HCT116 (cell line): ENCODE data around the gene WDR76. TPM values are rescaled to one million over a fixed set of nuclear protein-coding genes. Genes with fewer than 3 reads are reported as not detected.
"Not testable (repeated sequence)": the region's sequence is repeated elsewhere in the genome, so short reads cannot be mapped to it uniquely, and the experiment has no call there.

Source experiments
- ATAC-seq: fragments of 200-7000 bp; cut with Tn5 transposase; 2 replicates; pipeline ENCODE4 v1.9.1; 2020; ENCODE audit warnings: mild to moderate bottlenecking, moderate library complexity
- BruUV-seq: library from RNA; stranded (reverse); fragments of 400-500 nt; replicated peaks from 2 replicates; lab custom pipeline; 2021; lab: Mats Ljungman, UMichigan
- CTCF ChIA-PET: fragments of 300-600 bp; sonication (Branson Sonifier 250); formaldehyde crosslinking; loops from one replicate; lab custom pipeline; 2021; ENCODE audit warnings: antibody characterized with exemption; lab: Charles Lee
- POLR2A ChIA-PET: fragments of 300-600, 350-600 bp; sonication (Branson Sonifier 250); formaldehyde crosslinking; loops from one replicate; lab custom pipeline; 2021; ENCODE audit warnings: antibody characterized with exemption; lab: Charles Lee
- RAD21 ChIA-PET, 2 experiments: fragments of 300-600 bp; sonication (Branson Sonifier 250); formaldehyde crosslinking; loops; one replicate each; lab custom pipeline; 2023; ENCODE audit warnings: low total read pairs in 2 of 2; ENCODE audit not compliant: uncharacterized antibody in 2 of 2, unreplicated experiment in 2 of 2, low non-redundant PET in 1 of 2; lab: Charles Lee
- DNase-seq: peaks from one replicate; pipeline ENCODE4 v3.0.0-alpha.2; 2010; ENCODE audit warnings: low read depth, low spot score
- H2AFZ ChIP-seq: fragments of 200-600 bp; shearing (Covaris generic), sonication (generic); 2 replicates; pipeline ENCODE4 v1.6.1; 2017; ENCODE audit warnings: low read depth, mixed run types, mixed read lengths, antibody characterized with exemption, low read length; ENCODE audit not compliant: poor library complexity, severe bottlenecking
- H3K27ac ChIP-seq: 2 replicates; pipeline ENCODE4 v1.5.1; 2012; ENCODE audit warnings: low read depth, low read length
- H3K27me3 ChIP-seq: fragments of 200-600 bp; sonication (generic); 2 replicates; pipeline ENCODE4 v1.6.1; 2016; ENCODE audit warnings: mixed run types, low read length, mixed read lengths; ENCODE audit not compliant: insufficient read depth
- H3K36me3 ChIP-seq, 2 experiments: fragments of 200-500 bp in 1 of 2; fragments of 200-600 bp in 1 of 2; sonication (Bioruptor generic) in 1 of 2; sonication (generic) in 1 of 2; 2 replicates each; pipeline versions ENCODE4 v1.5.1 to v1.6.1; 2014 to 2016; ENCODE audit warnings: low read length in 2 of 2, inconsistent platforms in 1 of 2, mixed read lengths in 1 of 2, mixed run types in 1 of 2; ENCODE audit not compliant: insufficient read depth in 2 of 2, control insufficient read depth in 1 of 2
- H3K4me1 ChIP-seq, 2 experiments: fragments of 200-600 bp in 1 of 2; sonication (generic) in 1 of 2; 2 replicates each; pipeline versions ENCODE4 v1.5.1 to v1.6.1; 2012 to 2017; ENCODE audit warnings: low read length in 2 of 2, inconsistent platforms in 1 of 2, mild to moderate bottlenecking in 1 of 2, mixed read lengths in 1 of 2, mixed run types in 1 of 2, moderate library complexity in 1 of 2; ENCODE audit not compliant: insufficient read depth in 2 of 2, control insufficient read depth in 1 of 2
- H3K4me2 ChIP-seq: fragments of 200-600 bp; sonication (generic); 2 replicates; pipeline ENCODE4 v1.6.1; 2017; ENCODE audit warnings: mixed run types, low read length, mixed read lengths
- H3K4me3 ChIP-seq, 2 experiments: fragments of 200-600 bp in 1 of 2; sonication (generic) in 1 of 2; replicated peaks in 1 of 2; 2 replicates each; pipeline ENCODE4 v1.5.1; 2011 to 2016; ENCODE audit warnings: low read length in 2 of 2, control low read depth in 1 of 2, low read depth in 1 of 2, mild to moderate bottlenecking in 1 of 2, mixed read lengths in 1 of 2, mixed run types in 1 of 2
- H3K79me2 ChIP-seq: fragments of 200-600 bp; sonication (generic); 2 replicates; pipeline ENCODE4 v1.6.1; 2017; ENCODE audit warnings: mild to moderate bottlenecking, mixed run types, low read length, moderate library complexity, mixed read lengths; ENCODE audit not compliant: insufficient read depth
- H3K9ac ChIP-seq: fragments of 200-600 bp; sonication (generic); 2 replicates; pipeline ENCODE4 v1.6.1; 2016; ENCODE audit warnings: low read length, mixed read lengths
- H3K9me2 ChIP-seq: fragments of 200-600 bp; sonication (generic), shearing (Covaris generic); 2 replicates; pipeline ENCODE4 v1.6.1; 2017; ENCODE audit warnings: mixed run types, mild to moderate bottlenecking, moderate library complexity; ENCODE audit not compliant: insufficient read depth
- H3K9me3 ChIP-seq, 2 experiments: fragments of 200-500 bp in 1 of 2; fragments of 200-600 bp in 1 of 2; sonication (Bioruptor generic) in 1 of 2; sonication (generic) in 1 of 2; 2 replicates each; pipeline ENCODE4 v1.6.1; 2014 to 2017; ENCODE audit warnings: low read length in 2 of 2, mixed read lengths in 2 of 2, inconsistent platforms in 1 of 2, low read depth in 1 of 2, mild to moderate bottlenecking in 1 of 2, mixed run types in 1 of 2, moderate library complexity in 1 of 2; ENCODE audit not compliant: control insufficient read depth in 1 of 2, insufficient read depth in 1 of 2
- H4K20me1 ChIP-seq: fragments of 200-600 bp; sonication (generic), shearing (Covaris generic); 2 replicates; pipeline ENCODE4 v1.6.1; 2017; ENCODE audit warnings: mixed run types, mild to moderate bottlenecking, moderate library complexity; ENCODE audit not compliant: insufficient read depth
- CBX3 ChIP-seq: IDR thresholded peaks from 2 replicates; pipeline ENCODE4 v1.6.1; 2012; ENCODE audit warnings: low read depth
- CEBPB ChIP-seq: IDR thresholded peaks from 2 replicates; pipeline ENCODE4 v1.6.1; 2012; ENCODE audit warnings: low read depth
- EGR1 ChIP-seq: IDR thresholded peaks from 2 replicates; pipeline ENCODE4 v1.6.1; 2012; ENCODE audit warnings: low read depth
- ELF1 ChIP-seq: IDR thresholded peaks from 2 replicates; pipeline ENCODE4 v1.6.1; 2012; ENCODE audit warnings: low read depth, borderline replicate concordance
- MAX ChIP-seq: IDR thresholded peaks from 2 replicates; pipeline ENCODE4 v1.6.1; 2012
- POLR2A ChIP-seq: IDR thresholded peaks from 2 replicates; pipeline ENCODE4 v1.7.0; 2011; ENCODE audit warnings: borderline replicate concordance; ENCODE audit not compliant: insufficient read depth, insufficient read length; ENCODE audit errors: extremely low read depth
- POLR2AphosphoS5 ChIP-seq: IDR thresholded peaks from 2 replicates; pipeline ENCODE4 v1.6.1; 2011; ENCODE audit warnings: mild to moderate bottlenecking, low read depth, low read length, moderate library complexity
- RAD21 ChIP-seq: IDR thresholded peaks from 2 replicates; pipeline ENCODE4 v1.6.1; 2012; ENCODE audit warnings: low read depth, mild to moderate bottlenecking
- SIN3A ChIP-seq: IDR thresholded peaks from 2 replicates; pipeline ENCODE4 v1.6.1; 2012; ENCODE audit warnings: low read depth
- SP1 ChIP-seq: IDR thresholded peaks from 2 replicates; pipeline ENCODE4 v1.6.1; 2012; ENCODE audit warnings: low read depth
- SRF ChIP-seq: IDR thresholded peaks from 2 replicates; pipeline ENCODE4 v1.6.1; 2012; ENCODE audit warnings: low read depth
- YY1 ChIP-seq: IDR thresholded peaks from 2 replicates; pipeline ENCODE4 v1.6.1; 2011; ENCODE audit warnings: low read length, low read depth, moderate library complexity, mild to moderate bottlenecking; ENCODE audit not compliant: insufficient replicate concordance; ENCODE audit errors: extremely low read depth
- ZBTB33 ChIP-seq: IDR thresholded peaks from 2 replicates; pipeline ENCODE4 v1.6.1; 2011; ENCODE audit warnings: mild to moderate bottlenecking, low read length, moderate library complexity; ENCODE audit not compliant: insufficient replicate concordance; ENCODE audit errors: extremely low read depth
- intact Hi-C: fragments of 100-400 bp; cut with micrococcal nuclease; formaldehyde crosslinking; loops from 2 replicates; pipeline ENCODE4 v1.10.0; 2022
- total RNA-seq: library from RNA; stranded (reverse); gene quantifications from one replicate; pipeline ENCODE4 v1.2.1, GENCODE V29; 2021; ENCODE audit not compliant: unreplicated experiment

Gene WDR76
- total RNA-seq, 1 experiment from 2014 or later = 33.0 TPM

- TSS peak; percentile 84 for BruUV-seq
- Histone ChIP-seq H3K4me3 (peak within 1 kb of the TSS; percentile 73 to 90), H3K27me3 (no peaks in the 10 kb centered on the region), H2AFZ (no peak within 1 kb of the TSS), H3K9me3 (no peaks in the 10 kb centered on the region), H3K4me2 (peak within 1 kb of the TSS; percentile 89), H3K4me1 (peaks cover 15 to 41% of the 10 kb centered on the region in 2 experiments), H3K9ac (peak within 1 kb of the TSS; percentile 83), H3K36me3 (peaks cover 10 to 12% of the 10 kb centered on the region in 2 experiments), H3K9me2 (no peaks in the 10 kb centered on the region), H3K27ac (peak within 1 kb of the TSS; percentile 67), H3K79me2 (peaks cover 75% of the 10 kb centered on the region), H4K20me1 (no peaks in the 10 kb centered on the region)
- CTCF ChIA-PET = no interaction called here
- DNase-seq (peak; percentile 95), ATAC-seq (peak; percentile 83)
- RAD21 ChIA-PET = no interaction called here
- POLR2A ChIA-PET = interaction anchor here (0.7 to 1.3 kb wide), 7 partner anchors 8 to 49 kb away, joined by 3 to 7 read pairs (median 3); partner anchors contain the start of genes ELL3, HYPK and SERINC4
- intact Hi-C loops = no loop called here
- TF ChIP-seq CBX3 (peak; percentile 87), ZBTB33 (peak; percentile 35), POLR2A (peak; percentile 92), SIN3A (peak; percentile 96), MAX (peak; percentile 97), POLR2AphosphoS5 (peak; percentile 93), CEBPB (no peak), RAD21 (no peak), ELF1 (peak; percentile 82), SRF (no peak; the same call in 1 of the 2 replicates), SP1 (peak; percentile 67; the same call in 1 of the 2 replicates), EGR1 (0 out of 2 replicates have a peak, but pooled peaks have one; percentile 13), YY1 (peak; percentile 74)
Measured at GRCh38 chr15:43824302-43825246, 2.2 kb upstream of the WDR76 start, which contains the start of gene MFAP1. MFAP1 (minus strand) TSS chr15:43824690; CDS start chr15:43824569, 121 bp downstream.

- H3K4me1 ChIP-seq = peaks cover 15 to 41% of the 10 kb centered on the region in 2 experiments
- BruUV-seq, H2AFZ ChIP-seq, H4K20me1 ChIP-seq, H3K27ac ChIP-seq, DNase-seq, H3K9me3 ChIP-seq, ATAC-seq, intact Hi-C loops, RAD21 ChIA-PET, H3K9me2 ChIP-seq, H3K27me3 ChIP-seq, CTCF ChIA-PET: not testable (repeated sequence)
- H3K4me3 ChIP-seq = peak overlapping the region; percentile 73 to 90; a peak in 2 of 4 replicates
- peak overlapping the region; percentile 89; the same call in 1 of the 2 replicates for H3K4me2 ChIP-seq
- POLR2A ChIA-PET = interaction anchor here (1.1 kb wide), 1 partner anchor 11 kb away, joined by 3 read pairs; no protein-coding TSS in a partner anchor
- H3K79me2 ChIP-seq = peaks cover 75% of the 10 kb centered on the region
- H3K36me3 ChIP-seq = peaks cover 10 to 18% of the 10 kb centered on the region in 2 experiments
- peak overlapping the region; percentile 83 for H3K9ac ChIP-seq
Measured at GRCh38 chr15:43825305-43825704, 1.5 kb upstream of the WDR76 start.
